T-helper 17 cell (primary cell): ENCODE measurements around the gene LRRC26. TPM values are rescaled to one million over a fixed set of nuclear protein-coding genes. Genes with fewer than 3 reads are reported as not detected.

Experiments
- total RNA-seq, 4 donors: library from RNA in 2 of 4; stranded (reverse) in 2 of 4; gene quantifications; one replicate each; pipeline ENCODE4 v1.2.3 and lab custom pipeline; 2022 to 2026

Gene LRRC26
- total RNA-seq, 2 donors from 2014 or later = not detected

Other genes starting within 250 kb of the LRRC26 start
- gene FBXW5, start 225.3 kb downstream of the LRRC26 start, total RNA-seq = 10 to 100 TPM; 84.3 to 88.4 TPM
- gene C8G, start 224.8 kb downstream of the LRRC26 start, total RNA-seq = 1 to 10 TPM; 1.4 to 2.7 TPM
- gene LCN12, start 217.8 kb downstream of the LRRC26 start, total RNA-seq = 1 to 10 TPM; 2.6 to 4.2 TPM
- gene PTGDS, start 192.5 kb downstream of the LRRC26 start, total RNA-seq = 100 to 1,000 TPM in 1 of 2 donors, 10 to 100 TPM in 1; 21.4 to 166 TPM
- 1 to 10 TPM in 1 of 2 donors, under 1 TPM in 1; 0.96 to 2.9 TPM for gene LCNL1, start 187.1 kb downstream of the LRRC26 start, total RNA-seq
- 10 to 100 TPM; 85.7 to 89.9 TPM for gene PAXX, start 177.6 kb downstream of the LRRC26 start, total RNA-seq
- 1 to 10 TPM; 1.9 to 2.1 TPM for gene CLIC3, start 173.5 kb downstream of the LRRC26 start, total RNA-seq
- 100 to 1,000 TPM; 120 to 131 TPM for gene ABCA2, start 141.8 kb downstream of the LRRC26 start, total RNA-seq
- gene FUT7, start 138.0 kb downstream of the LRRC26 start, total RNA-seq = 10 to 100 TPM in 1 of 2 donors, 1 to 10 TPM in 1; 7.7 to 10.6 TPM
- 100 to 1,000 TPM; 139 to 202 TPM for gene NPDC1, start 123.9 kb downstream of the LRRC26 start, total RNA-seq
- under 1 TPM in 1 of 2 donors, not detected in 1; 0.20 TPM for gene ENTPD2, start 116.0 kb downstream of the LRRC26 start, total RNA-seq
- under 1 TPM; 0.27 to 0.39 TPM for gene SAPCD2, start 99.5 kb downstream of the LRRC26 start, total RNA-seq
- 10 to 100 TPM in 1 of 2 donors, 1 to 10 TPM in 1; 9.3 to 10.2 TPM for gene UAP1L1, start 92.5 kb downstream of the LRRC26 start, total RNA-seq
- 10 to 100 TPM; 62.0 to 62.3 TPM for gene MAN1B1, start 83.1 kb downstream of the LRRC26 start, total RNA-seq
- 100 to 1,000 TPM; 270 to 311 TPM for gene DPP7, start 55.3 kb downstream of the LRRC26 start, total RNA-seq
- gene GRIN1, start 30.9 kb downstream of the LRRC26 start, total RNA-seq = not detected
- not detected for gene TMEM210, start 2.0 kb upstream of the LRRC26 start, total RNA-seq
- 100 to 1,000 TPM; 114 to 116 TPM for gene ANAPC2, start 18.5 kb upstream of the LRRC26 start, total RNA-seq
- 10 to 100 TPM; 39.4 to 48.3 TPM for gene SSNA1, start 18.6 kb upstream of the LRRC26 start, total RNA-seq
- gene TPRN, start 30.7 kb upstream of the LRRC26 start, total RNA-seq = 1 to 10 TPM; 5.7 to 6.3 TPM
- 10 to 100 TPM; 21.3 to 21.4 TPM for gene TMEM203, start 35.6 kb upstream of the LRRC26 start, total RNA-seq
- gene NDOR1, start 35.6 kb upstream of the LRRC26 start, total RNA-seq = 10 to 100 TPM; 24.0 to 30.7 TPM
- gene RNF208, start 52.2 kb upstream of the LRRC26 start, total RNA-seq = 1 to 10 TPM; 1.2 to 5.3 TPM
- under 1 TPM in 1 of 2 donors, not detected in 1; 0.52 TPM for gene CYSRT1, start 55.1 kb upstream of the LRRC26 start, total RNA-seq
- not detected for gene RNF224, start 57.5 kb upstream of the LRRC26 start, total RNA-seq
- gene SLC34A3, start 60.9 kb upstream of the LRRC26 start, total RNA-seq = not detected
- gene TUBB4B, start 71.2 kb upstream of the LRRC26 start, total RNA-seq = 10 to 100 TPM; 81.0 to 90.5 TPM
- gene STPG3, start 81.2 kb upstream of the LRRC26 start, total RNA-seq = under 1 TPM in 1 of 2 donors, not detected in 1; 0.62 TPM
- 10 to 100 TPM; 33.2 to 37.8 TPM for gene NELFB, start 85.3 kb upstream of the LRRC26 start, total RNA-seq
- 1 to 10 TPM; 2.1 to 4.0 TPM for gene TOR4A, start 107.7 kb upstream of the LRRC26 start, total RNA-seq
- under 1 TPM; 0.42 to 0.91 TPM for gene NRARP, start 132.2 kb upstream of the LRRC26 start, total RNA-seq